Measurements from ENCODE around the gene SLC27A4.

SLC27A4 gene

DNA sequence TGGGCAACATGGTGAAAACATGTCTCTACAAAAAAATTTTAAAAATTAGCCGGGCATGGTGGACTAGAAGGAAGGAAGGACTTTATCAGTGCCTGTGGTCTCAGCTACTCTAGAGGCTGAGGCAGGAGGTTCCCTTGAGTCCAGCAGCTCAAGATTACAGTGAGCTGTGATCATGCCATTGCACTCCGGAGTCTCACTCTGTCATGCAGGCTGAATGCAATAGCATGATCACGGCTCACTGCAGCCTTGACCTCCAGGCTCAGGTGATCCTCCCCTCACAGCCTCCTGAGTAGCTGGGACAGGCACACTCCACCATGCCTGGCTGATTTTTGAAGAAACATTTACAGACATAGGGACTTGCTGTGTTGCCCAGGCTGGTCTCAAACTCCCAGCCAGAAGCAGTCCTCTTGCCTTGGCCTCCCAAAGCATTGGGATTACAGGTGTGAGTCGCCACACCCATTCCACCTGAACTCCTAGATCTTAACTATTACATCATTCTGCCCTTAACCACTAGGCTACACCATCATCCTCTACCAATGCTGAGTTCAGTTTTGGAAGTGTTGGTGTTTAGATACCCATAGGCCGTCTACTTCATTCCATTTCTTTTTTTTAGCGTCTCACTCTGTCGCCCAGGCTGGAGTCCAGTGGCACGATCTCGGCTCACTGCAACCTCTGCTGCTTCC, 28.8 kb downstream of the SLC27A4 start:
- DNase-seq, result no peak

DNA sequence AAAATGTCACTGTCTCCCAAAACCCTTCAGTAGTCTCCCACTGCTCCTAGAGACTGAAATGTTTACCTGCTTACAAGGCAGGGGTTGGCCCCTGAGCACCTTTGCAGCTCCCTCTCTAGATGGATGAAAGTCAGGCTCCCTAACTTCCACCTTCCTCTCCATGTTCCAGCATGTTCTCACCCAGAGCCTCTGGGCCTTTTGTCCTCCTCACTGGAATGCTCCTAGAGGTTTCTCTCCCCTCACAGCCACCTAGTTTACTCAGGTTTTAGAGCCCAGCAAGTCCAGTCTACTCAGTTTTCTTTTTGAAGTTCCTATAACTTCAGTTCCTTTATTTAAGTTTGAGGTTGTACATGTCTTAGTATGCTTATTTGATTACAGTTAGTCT, 30.0 kb downstream of the SLC27A4 start:
- DNase-seq, result no peak

DNA sequence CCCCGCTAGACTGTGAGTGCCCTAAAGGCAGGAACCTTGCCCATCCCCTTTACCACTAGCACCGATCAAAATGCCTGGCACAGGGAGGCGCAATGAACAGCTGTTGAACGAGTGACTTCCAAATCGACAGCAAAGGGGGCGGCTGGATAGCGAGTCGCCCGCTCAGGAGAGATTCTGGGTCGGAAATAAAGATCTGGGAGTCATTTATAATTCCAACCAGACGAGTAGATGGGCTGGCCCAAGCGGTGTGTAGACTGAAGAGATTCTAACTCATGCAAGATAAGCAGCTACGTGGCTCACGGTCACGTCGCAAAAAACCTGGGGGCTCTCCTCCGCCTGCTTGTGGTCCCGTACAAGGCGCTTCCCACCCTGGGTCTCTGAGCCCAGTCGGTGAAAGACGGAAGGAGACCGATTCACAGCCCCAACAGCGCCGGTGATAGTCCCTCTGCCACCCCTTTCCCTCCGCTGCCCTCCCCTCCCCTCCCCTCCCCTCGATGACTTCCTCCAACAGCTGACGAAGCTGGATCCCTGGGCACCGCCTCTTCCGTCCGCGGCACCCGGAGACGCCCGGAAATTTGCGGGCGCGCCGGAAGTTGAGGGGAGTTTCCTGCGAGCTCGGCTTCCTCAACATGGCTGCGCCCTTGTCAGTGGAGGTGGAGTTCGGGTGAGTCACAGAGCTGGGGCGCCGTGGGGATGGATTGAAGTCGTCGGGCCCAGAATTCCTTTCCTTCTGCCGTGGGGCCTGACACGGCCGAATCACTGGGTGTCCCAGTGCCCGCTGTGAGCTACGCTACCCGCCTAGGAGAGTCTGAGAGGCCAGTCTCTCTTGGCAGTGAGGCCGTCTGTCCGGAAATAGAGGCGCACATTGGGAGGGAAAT, 30.7 kb downstream of the SLC27A4 start, which contains the start of gene URM1:
TSS of gene URM1 (plus strand) at position 623 of the 878 bp plus-strand sequence. CDS start at position 630, 7 bp downstream.
- DNase-seq, result peak; percentile 88

DNA sequence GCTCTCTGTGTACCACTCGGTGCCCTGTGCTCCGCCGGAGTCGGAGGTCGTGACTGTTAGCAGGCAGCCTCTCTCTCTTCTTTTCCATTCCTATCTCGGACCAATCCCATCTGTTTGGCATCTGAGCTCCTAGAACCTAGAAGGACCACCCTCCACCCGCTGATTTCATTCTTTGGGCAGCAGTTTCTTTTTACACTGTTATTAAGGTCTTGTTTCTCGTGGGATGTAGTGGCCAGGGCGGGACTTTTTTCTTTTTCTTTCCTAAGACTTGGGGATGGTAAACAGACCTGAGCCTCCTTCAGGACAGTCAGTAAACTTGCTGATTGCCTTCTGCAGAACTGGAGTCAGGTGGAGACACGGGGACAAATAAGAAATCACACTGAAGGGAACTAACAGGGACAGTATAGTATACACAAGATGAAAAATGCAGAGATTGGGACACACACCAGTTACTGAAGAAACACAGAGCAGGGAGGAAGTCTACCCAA, 31.3 kb downstream of the SLC27A4 start:
- DNase-seq, result no peak

DNA sequence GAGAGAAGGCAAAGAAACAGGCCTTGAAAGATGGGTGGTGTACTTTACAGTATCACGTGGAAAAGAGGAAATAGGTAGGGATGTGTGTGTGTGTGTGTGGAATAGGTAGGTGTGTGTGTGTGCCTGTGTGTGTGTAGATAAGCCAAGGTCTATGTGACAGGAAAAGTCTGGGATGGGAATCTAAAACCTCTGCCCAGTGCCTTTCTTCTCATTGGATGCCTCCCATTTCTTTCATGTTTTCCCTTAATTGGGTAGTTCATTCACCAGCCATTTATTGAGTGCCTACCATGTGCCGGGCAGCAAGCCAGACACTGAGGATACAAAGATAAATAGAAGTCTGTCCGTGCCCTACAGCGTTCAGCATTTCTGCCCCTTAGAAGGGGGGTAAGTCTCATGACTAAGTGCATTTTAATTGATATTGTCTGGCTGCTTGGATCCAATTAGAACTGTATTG, 31.9 kb downstream of the SLC27A4 start:
- no peak for DNase-seq

DNA sequence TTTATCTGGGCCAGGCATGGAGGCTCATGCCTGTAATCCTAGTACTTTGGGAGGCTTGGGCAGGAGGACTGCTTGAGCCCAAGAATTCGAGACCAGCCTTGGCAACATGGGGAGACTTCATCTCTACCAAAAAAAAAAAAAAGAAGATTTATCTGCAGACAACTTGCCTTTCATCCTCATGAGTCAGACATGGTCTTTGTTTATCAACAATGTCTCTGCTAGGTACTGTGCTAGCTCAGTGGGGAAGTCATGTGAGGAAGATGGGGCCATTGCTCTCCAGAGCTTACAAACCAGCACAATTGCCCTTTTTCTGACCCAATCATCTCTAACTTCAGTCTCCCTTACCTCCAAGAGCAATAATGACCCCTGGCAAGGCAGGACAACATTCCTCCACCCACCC, 32.5 kb downstream of the SLC27A4 start:
- DNase-seq, result no peak

DNA sequence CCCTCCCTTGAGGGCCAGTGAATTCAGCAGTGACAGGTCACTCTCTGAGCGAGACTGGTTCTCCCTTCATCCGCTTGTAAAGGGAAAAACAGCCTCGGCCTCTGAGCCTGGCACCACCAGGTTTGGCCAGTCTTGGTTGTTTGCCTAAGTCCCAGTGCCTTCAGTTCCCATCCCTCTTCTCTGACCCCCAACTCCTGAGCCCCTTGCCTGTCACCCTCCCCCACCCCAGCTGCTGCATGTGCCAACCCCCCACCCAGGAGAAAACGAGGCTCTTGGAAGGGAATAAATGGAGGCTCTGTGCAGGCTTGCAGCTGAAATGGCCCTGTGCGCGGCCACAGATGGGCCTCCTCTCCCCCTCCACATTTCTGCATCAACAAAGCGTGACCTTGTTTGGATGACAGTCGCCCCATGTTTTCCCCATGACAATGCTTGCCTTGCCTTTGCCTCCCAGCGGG, 33.9 kb downstream of the SLC27A4 start:
- DNase-seq, result no peak

DNA sequence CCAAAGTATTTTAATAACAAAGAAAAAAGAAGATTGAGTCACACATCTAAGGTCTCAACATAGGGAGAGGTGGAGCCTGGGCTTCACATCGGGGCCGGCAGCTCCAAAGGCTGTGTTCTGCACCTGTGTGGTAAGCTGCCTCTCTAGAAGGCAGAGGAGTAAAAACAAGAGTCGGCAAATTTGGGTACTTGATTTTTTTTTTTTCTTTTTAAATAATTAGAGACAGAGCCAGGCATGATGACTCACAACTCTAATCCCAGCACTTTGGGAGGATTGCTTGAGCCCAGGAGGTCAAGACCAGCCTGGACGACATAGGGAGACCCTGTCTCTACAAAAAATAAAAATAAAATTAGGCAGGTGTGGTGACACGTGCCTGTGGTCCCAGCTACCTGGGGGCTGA, 35.5 kb downstream of the SLC27A4 start:
- DNase-seq, result no peak

DNA sequence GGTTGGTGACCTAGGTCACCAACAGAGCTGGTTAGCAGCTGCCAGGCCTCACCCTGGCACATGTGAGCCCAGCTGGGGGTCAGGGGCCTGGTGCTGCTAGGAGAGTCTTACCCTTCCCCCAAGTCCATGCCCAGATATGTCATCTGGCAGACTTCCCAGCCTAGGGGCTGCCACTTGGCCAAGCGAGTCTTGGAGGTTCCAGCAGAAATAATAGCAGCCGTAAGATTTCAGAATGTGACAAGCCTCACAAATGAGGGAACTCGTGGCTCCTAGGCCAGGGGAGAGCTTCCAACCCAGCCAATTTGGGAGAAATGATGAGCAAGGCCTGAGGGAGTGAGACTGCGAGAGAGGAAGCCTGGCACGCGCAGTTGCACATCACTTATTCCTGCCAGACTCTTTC, 41.9 kb downstream of the SLC27A4 start:
- no peak for DNase-seq

DNA sequence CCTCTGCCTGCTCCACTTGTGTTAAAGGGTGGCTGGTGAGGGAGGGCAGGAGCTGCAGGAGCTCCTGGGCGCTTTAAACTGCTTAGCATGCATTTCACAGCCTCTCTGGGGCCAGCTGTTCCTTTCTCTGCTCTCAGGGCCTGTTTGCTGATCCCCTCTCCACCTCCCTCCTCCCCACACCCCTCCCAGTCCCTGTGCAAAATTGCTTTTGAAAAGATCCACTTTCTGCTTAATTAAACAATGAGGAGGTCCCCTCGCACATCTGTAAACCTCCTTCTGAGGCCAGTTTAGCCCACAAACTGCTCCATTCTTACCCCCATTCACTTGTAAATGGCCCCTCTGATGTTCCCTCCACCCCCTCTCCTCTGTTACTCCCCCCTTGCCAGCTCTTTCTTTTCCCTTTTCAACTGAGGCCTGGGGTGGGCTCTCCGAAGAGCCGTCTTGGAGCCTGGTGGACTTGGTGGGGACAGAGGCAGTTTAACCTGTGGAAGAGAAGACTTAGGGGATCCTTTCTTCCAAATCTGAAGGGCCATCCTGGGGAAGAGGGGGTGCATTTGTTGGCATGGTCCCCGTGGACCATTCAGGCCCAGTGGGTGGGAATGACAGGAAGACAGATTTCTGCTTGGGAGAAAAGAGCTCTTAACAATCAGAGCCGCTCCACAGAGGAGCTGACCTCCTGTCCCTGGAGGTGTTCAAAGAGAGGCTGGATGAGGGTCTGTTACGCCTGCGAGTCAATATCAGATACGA, 42.9 kb downstream of the SLC27A4 start:
- DNase-seq, result no peak

DNA sequence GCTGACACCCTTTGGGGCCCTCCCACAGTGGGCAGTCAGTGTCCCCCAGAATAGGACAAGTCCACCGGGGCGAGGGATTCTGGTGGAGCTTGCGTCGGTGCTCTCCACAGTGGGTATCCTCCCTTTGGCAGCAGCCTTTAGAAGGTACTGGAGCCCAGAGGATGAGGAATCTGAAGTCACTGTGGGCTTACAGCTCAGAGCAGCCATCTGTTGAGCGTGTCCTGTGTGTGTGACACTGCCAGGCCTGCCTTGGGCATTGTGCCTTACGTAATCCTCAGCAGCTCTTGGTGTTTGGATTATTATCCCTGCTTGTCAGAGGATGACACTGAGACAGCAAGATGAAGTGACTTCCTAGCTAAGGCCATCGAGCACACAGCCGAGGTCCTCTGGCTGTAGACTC, 43.5 kb downstream of the SLC27A4 start:
- no peak for DNase-seq

DNA sequence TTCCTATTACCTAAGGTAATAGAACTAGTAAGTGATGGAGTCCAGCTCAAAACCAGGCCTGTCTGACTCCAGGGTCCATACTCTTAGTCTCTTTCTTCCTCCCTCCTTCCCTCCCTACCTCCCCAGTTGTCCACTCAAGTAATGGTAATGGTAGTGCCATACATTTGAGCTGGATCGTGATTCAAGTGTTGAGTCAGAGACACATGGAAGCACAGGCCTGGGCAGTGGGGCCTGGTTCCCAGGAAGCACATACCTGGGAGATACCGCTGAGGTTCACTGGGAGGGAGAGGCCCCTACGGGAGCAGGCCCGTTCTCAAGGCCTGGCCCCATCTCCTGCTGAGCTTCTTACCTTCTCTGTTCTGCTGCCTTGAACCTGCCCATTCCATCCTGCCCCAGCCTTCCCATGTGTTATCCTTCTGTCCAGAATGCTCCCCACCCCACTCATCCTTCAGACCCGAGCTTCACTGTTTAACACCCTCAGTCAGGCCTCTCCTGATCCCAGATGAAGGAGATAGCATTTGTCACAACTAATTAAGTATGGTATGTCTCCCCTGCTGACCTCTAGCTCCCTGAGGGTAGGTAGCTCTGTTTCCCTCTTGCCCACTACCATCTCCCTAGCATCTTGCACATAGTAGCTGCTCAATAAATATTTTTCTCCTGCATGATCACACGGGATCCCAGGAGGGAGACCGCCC, 44.6 kb downstream of the SLC27A4 start:
- DNase-seq, result no peak

DNA sequence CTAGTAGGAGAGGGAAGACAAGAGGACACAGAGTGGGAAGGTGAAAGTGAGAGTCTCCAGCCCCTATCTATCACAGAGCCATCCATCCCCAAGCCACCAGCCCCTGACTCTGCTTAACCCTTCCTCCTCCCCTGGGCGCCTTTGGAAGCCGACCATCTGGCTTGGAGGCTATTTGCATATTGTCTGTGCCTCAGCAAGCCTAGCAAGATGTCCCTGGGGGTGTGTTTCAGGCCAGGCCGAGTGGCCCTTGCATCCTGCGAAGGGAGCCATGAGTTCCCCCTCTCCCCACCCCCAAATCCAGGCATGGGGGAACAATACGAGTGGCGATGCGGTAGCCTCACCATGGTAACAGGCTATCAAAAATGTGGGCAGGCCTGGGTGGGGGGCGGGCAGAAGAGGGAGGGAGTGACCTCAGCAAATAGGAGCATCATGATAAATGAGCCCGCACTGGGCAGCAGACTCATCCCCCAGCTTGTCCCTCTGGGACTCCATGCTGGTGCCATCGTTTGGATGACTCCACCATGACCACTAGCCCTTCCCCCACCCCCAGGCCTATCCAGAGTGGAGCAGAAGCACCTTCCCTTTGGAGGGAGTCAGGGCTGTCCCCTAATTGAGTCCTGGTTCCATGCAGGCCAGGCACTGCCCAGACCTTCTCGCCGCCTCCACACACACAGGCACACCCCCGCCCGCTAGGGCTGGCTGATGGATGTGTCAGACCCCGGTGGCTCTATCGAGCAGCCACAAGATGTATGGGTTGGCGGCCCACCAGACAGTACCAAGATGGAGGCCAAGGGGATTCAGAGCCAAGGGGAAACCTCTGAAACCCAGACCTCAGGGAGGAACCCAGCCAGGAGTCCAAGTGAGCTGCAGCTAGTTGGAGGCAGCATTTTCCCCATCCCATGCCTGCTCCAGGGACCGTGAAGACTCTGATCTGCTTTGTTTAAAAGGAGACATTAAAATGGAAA, 45.5 kb downstream of the SLC27A4 start:
- DNase-seq, result no peak

DNA sequence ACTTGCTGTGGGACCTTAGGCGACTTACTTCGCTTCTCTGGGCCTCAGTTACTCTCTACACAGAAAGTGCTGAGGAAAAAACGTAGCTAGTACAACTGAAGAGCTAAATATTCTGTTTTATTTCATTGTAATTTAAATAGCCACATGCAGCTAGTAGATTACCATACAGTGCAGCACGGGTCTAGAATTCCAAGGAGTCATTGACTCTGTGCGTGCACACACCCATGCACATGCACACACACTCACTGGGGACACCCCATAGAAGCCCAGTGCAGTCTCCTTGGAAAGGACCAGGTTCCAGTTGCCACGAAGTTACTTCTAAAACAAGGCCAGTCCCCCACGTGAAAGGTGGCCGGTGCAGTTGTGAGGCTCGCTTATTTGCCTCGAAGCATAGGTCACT, 47.8 kb downstream of the SLC27A4 start:
- no peak for DNase-seq

DNA sequence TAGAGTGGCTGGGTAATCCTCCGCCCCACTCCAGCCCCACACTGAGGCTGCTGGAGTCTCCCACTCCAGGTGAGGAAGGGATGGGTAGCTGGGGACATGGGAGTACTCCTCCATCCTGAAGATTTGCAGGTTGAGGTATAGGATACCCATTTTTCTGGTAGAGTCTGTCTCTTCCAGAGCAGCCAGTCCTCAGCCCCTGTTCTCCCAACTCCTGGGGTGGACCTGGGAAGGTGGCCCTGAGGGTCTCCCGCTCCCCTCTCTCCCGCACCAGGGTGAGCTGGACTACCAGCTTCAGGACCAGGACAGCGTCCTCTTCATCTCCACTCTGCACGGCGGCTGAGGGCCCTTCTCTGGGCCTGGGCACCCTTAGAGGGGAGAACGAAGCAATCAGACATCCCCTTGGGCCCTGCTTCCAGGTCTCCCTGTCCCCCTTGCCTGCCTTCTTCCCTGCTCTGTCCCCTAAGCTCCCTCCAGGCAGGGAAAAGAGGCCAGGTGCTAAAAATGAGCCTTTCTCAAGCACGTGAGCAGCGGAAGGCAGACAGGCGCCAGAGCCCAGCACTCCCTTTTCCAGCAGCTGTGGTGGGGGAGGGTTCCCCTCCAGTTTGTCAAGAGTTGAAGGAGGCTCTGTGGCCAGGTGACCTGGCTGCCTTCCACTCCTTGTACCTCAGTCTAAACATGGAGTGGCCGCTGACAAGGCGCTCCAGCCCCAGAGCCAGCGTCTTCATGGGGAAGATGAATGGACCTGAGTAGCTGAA, 49.2 kb downstream of the SLC27A4 start:
- DNase-seq, result no peak

DNA sequence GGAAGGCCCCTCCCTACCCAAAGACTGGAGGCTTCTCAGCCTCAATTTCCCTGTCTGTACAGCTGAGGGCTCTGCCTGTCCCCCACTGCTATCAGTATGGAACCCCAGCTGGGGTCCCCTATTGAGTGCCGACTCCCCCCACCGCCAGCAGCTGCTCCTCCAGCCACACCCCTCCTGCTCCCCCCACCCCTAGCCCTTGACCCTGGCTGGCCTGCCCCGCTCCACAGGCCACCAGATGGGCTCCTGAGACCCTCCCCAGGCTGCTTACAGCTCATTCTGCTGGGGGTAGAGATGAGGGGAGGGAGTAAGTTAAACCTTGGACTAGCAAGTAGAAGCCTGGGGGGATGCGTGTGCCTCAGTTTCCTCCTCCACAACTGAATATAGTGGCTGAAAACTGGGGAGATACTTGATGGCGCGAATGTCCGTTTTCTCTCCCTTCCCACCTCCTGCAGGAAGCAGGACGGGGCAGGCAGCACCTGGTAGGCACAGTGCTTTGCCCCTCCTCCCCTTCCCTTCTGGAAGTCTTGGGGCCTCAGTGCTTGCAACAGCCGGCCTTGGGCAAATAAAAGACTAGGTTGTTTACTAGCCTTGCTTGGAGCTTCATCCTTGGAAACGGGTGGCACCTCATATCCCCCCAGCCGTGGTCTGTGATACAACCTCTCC, 50.0 kb downstream of the SLC27A4 start:
- no peak for DNase-seq

DNA sequence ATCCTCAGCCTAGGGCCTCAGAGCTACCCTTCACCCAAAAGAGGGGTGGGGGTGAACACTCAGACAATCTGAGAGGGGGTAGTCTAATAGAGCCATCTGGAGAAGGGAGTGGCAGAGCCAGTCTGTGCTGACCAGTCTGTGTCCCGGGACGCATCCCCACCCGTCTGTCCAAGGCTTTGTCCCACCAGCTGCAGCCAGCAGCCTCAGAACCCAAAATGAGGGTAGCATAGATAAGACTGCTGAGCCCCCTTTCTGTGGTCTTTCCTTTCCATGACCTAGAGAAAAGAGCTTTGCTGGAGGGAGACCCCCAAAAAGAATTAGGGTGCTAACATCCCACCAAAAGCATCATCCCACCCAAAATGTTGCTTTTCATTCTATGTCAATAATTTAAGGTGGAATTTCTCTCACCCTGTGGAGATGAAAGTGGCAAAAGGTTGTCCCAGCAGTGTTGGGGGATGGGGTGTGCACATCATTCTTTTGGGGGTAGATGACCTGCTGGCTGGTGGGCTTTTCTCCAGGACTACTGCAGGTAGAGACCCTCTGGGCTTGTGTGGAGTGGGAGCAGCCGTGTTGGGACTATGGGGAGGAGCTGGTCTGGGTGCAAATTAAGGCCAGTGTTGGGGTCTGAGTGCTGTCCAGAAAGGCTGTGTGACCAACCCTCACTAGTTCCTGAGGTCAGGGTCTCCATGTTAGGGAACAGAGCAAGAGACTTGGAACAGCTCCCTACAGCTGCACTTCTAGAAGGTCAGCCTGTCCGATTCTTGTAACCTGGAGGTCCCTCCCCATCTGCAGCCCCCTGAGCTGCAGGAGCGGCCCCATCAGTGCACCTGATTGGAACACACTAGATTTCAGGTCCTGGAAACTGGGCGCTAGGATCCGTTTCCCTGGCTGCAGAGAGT, 50.7 kb downstream of the SLC27A4 start:
- no peak for DNase-seq

DNA sequence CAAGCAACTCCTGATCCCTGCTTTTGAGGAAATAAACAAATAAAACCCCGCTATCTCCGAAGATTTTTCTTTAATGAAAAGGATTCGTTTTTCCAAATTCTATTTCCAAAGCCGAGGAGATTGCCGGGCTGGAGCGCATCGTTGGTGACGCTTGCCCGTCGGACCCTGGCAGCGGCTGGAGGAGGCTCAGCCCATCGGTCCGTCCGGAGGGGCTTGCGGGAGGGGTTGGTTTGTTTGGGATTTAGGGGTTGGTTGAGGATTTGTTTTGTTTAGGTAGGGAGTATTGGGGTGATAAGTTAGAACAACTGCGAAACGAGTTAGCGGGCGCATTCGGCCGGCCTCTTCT, 51.6 kb downstream of the SLC27A4 start:
- no peak for DNase-seq
